ENCODE results near the gene ARHGAP24. TPM values are rescaled to one million over a fixed set of nuclear protein-coding genes. Genes with fewer than 3 reads are reported as not detected.

ARHGAP24 gene
- total and polyA plus RNA-seq, 2 donors (not counting 1 experiment from before 2014, with no cell fraction given), result 48.4 to 141 TPM

DNA sequence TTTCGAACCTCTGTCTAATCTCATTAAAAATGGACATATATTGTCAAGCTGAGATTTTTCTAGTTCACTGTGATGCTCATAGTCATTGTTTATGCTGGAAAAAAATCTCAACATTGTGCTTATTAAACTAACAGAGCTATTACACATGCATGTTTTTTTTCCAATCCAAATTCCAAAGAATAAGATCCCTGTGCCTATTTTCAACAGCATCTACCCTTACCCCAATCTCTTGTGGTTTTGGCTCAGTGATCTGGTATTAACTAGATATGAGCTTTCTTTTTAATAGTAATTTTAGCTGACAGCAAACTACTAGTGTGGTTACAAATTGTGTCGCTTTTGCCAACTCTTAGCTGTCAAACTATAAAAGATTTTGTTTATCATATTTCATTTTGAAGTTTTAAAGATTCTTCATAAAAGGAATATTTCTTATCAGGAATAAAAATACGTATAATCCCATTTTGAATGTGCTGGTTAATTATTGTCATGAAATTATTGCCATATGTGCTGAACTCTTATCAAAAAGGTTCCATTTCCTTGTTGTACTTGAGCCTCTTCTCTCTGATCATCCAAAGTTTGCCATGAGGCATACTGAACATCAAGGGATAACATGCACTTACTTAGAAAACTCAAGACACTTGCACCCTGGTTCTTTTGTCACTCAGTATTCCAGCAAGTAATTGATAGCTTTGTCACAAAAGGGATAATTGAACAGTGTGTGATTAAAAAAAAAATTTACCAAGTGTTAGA is 241.2 kb downstream of the ARHGAP24 start:
- WGBS (ENCODE audit: insufficient coverage), result no CpG with 5 or more reads among the region's 3 CpGs
- H3K27me3 Mint-ChIP-seq, result no peaks in the 10 kb centered on the region
- no peak for DNase-seq
- TF ChIP-seq, protein P1, sequence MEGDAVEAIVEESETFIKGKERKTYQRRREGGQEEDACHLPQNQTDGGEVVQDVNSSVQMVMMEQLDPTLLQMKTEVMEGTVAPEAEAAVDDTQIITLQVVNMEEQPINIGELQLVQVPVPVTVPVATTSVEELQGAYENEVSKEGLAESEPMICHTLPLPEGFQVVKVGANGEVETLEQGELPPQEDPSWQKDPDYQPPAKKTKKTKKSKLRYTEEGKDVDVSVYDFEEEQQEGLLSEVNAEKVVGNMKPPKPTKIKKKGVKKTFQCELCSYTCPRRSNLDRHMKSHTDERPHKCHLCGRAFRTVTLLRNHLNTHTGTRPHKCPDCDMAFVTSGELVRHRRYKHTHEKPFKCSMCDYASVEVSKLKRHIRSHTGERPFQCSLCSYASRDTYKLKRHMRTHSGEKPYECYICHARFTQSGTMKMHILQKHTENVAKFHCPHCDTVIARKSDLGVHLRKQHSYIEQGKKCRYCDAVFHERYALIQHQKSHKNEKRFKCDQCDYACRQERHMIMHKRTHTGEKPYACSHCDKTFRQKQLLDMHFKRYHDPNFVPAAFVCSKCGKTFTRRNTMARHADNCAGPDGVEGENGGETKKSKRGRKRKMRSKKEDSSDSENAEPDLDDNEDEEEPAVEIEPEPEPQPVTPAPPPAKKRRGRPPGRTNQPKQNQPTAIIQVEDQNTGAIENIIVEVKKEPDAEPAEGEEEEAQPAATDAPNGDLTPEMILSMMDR (IDR thresholded peaks at IDR 0.05), result no peak
- intact Hi-C loops (cut with micrococcal nuclease), result no loop called here
- H3K9me3 Mint-ChIP-seq (ENCODE audit: insufficient read depth), result no peaks in the 10 kb centered on the region
- Histone ChIP-seq H3K27ac (ENCODE audit: low read length in 2 of 2) (peak overlapping the region in 1 of 2 donors; percentile 49), H3K27me3 (replicated peaks in 1 of 4; ENCODE audit: control extremely low read depth in 1 of 4, control insufficient read depth in 3 of 4, insufficient read depth in 4 of 4, low read length in 3 of 4) (no peaks in the 10 kb centered on the region), H2AFZ (ENCODE audit: insufficient read depth, low read depth, low read length, poor library complexity, severe bottlenecking) (no peak overlapping the region), H3K9ac (ENCODE audit: low read length) (no peak overlapping the region), H3K4me3 (ENCODE audit: control extremely low read depth in 1 of 5, extremely low read depth in 1 of 5, insufficient read depth in 1 of 5, low read depth in 2 of 5, low read length in 4 of 5) (no peak overlapping the region), H3K79me2 (ENCODE audit: control insufficient read depth, insufficient read depth, low read length) (peaks cover 7% of the 10 kb centered on the region), H3K36me3 (replicated peaks in 1 of 2; ENCODE audit: control extremely low read depth in 1 of 2, control insufficient read depth in 1 of 2, extremely low read depth in 1 of 2, insufficient read depth in 2 of 2, low read length in 1 of 2) (peaks cover 0 to 4% of the 10 kb centered on the region in 2 experiments), H3K9me3 (ENCODE audit: control extremely low read depth in 1 of 3, control insufficient read depth in 2 of 3, insufficient read depth in 1 of 3, low read length in 2 of 3) (peaks cover 2 to 8% (median 2%) of the 10 kb centered on the region in 3 donors), H3K4me1 (ENCODE audit: control insufficient read depth in 2 of 2, insufficient read depth in 2 of 2, low read length in 2 of 2) (peaks cover 36 to 40% of the 10 kb centered on the region in 2 donors), H3K4me2 (replicated peaks; ENCODE audit: low read depth, low read length, poor library complexity, severe bottlenecking) (peak overlapping the region; percentile 29), H4K20me1 (ENCODE audit: control insufficient read depth, insufficient read depth, low read length, poor library complexity, severe bottlenecking) (no peaks in the 10 kb centered on the region)
- ChIA-PET CTCF (no interaction called here), POLR2A (interaction anchor here (0.9 kb wide), 1 partner anchor 8 kb away, joined by 3 read pairs; no protein-coding TSS in a partner anchor)
- H3K4me1 Mint-ChIP-seq, result peaks cover 43% of the 10 kb centered on the region
- no peak for ATAC-seq (ENCODE audit: low read depth)
- H3K27ac Mint-ChIP-seq, result peak overlapping the region; percentile 46
- no peak overlapping the region for H3K4me3 Mint-ChIP-seq

DNA sequence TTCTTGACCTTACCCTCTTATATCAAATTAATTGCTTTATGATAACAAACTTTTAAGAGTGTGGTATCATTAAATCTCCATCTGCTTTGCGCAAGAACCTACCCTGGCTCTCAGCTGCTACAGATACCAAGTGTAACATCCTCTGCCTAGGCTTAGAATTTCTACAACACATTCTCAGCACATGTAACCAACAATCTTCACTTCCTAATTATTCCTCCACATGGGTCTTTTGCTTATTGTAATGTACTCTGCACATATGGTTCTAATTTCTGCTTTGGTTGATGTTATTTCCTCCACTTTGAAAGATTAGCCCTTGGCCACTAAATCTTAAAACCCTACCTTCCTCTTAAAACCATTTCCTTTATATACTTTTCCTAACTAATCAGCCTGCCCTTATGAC is 242.4 kb downstream of the ARHGAP24 start:
- peak overlapping the region in 1 of 2 donors; percentile 49 for H3K27ac ChIP-seq (ENCODE audit: low read length in 2 of 2)
- Mint-ChIP-seq H3K27ac (peak overlapping the region; percentile 42), H3K4me3 (peak overlapping the region; percentile 1), H3K4me1 (peaks cover 42% of the 10 kb centered on the region), H3K27me3 (no peaks in the 10 kb centered on the region), H3K9me3 (ENCODE audit: insufficient read depth) (no peaks in the 10 kb centered on the region)
- no peaks in the 10 kb centered on the region for H3K27me3 ChIP-seq (replicated peaks in 1 of 4; ENCODE audit: control extremely low read depth in 1 of 4, control insufficient read depth in 3 of 4, insufficient read depth in 4 of 4, low read length in 3 of 4)
- no peaks in the 10 kb centered on the region for H4K20me1 ChIP-seq (ENCODE audit: control insufficient read depth, insufficient read depth, low read length, poor library complexity, severe bottlenecking)
- POLR2A ChIA-PET, result interaction anchor here (1.3 kb wide), 1 partner anchor 15 kb away, joined by 3 read pairs; no protein-coding TSS in a partner anchor
- H3K36me3 ChIP-seq (replicated peaks in 1 of 2; ENCODE audit: control extremely low read depth in 1 of 2, control insufficient read depth in 1 of 2, extremely low read depth in 1 of 2, insufficient read depth in 2 of 2, low read length in 1 of 2), result peaks cover 0 to 12% of the 10 kb centered on the region in 2 experiments
- H3K4me2 ChIP-seq (replicated peaks; ENCODE audit: low read depth, low read length, poor library complexity, severe bottlenecking), result peak overlapping the region; percentile 29
- H3K9me3 ChIP-seq (ENCODE audit: control extremely low read depth in 1 of 3, control insufficient read depth in 2 of 3, insufficient read depth in 1 of 3, low read length in 2 of 3), result peaks cover 0 to 7% (median 2%) of the 10 kb centered on the region in 3 donors
- DNase-seq (no peak), ATAC-seq (ENCODE audit: low read depth) (no peak)
- H3K9ac ChIP-seq (ENCODE audit: low read length), result no peak overlapping the region
- intact Hi-C loops (cut with micrococcal nuclease), result loop anchor here (1.0 kb wide), 1 partner anchor 8 kb away; no protein-coding TSS in a partner anchor
- no CpG with 5 or more reads among the region's 1 CpG for WGBS (ENCODE audit: insufficient coverage)
- CTCF ChIA-PET, result interaction anchor here (1.0 to 1.6 kb wide), 3 partner anchors 17 to 30 kb away, joined by 3 to 4 read pairs (median 3); no protein-coding TSS in a partner anchor
- H3K4me3 ChIP-seq (ENCODE audit: control extremely low read depth in 1 of 5, extremely low read depth in 1 of 5, insufficient read depth in 1 of 5, low read depth in 2 of 5, low read length in 4 of 5), result no peak overlapping the region
- no peak for TF ChIP-seq EZH2 (IDR thresholded peaks at IDR 0.05; ENCODE audit: borderline replicate concordance, insufficient read depth, low read depth, low read length, poor library complexity, severe bottlenecking)
- TF ChIP-seq, protein P1 (IDR thresholded peaks at IDR 0.05), result no peak
- H3K4me1 ChIP-seq (ENCODE audit: control insufficient read depth in 2 of 2, insufficient read depth in 2 of 2, low read length in 2 of 2), result peaks cover 36% of the 10 kb centered on the region in 2 donors
- H2AFZ ChIP-seq (ENCODE audit: insufficient read depth, low read depth, low read length, poor library complexity, severe bottlenecking), result no peak overlapping the region
- H3K79me2 ChIP-seq (ENCODE audit: control insufficient read depth, insufficient read depth, low read length), result peaks cover 7% of the 10 kb centered on the region
